Tibial artery (tissue), 4 donors: ENCODE measurements around the gene ATP11C.
"Not testable (repeated sequence)": the region's sequence is repeated elsewhere in the genome, so short reads cannot be mapped to it uniquely, and the experiment has no call there.

ENCODE experiments used
- DNase-seq, 2 donors: peaks; one replicate each; pipeline ENCODE4 v3.0.0-alpha.2; 2019
- H3K27ac ChIP-seq, 2 donors: fragments of 200-600 bp; sonication (generic) in 1 of 2; 1 replicate in 1 of 2; 2 replicates in 1 of 2; pipeline ENCODE4 v1.5.1; 2018 to 2019; ENCODE audit warnings: mild to moderate bottlenecking in 1 of 2
- H3K27me3 ChIP-seq, 2 donors: fragments of 200-600 bp; sonication (generic) in 1 of 2; one replicate each; pipeline versions ENCODE4 v1.5.1 to v1.6.0; 2016 to 2019
- H3K36me3 ChIP-seq, 3 donors: fragments of 200-600 bp; sonication (generic) in 2 of 3; one replicate each; pipeline ENCODE4 v1.5.1; 2016 to 2019; ENCODE audit warnings: mild to moderate bottlenecking in 2 of 3
- H3K4me1 ChIP-seq, 4 donors: fragments of 200-600 bp; sonication (generic) in 2 of 4; 1 replicate in 3 of 4; 2 replicates in 1 of 4; pipeline ENCODE4 v1.5.1; 2016 to 2019
- H3K4me3 ChIP-seq, 2 donors: fragments of 200-600 bp; sonication (generic) in 1 of 2; 1 replicate in 1 of 2; 2 replicates in 1 of 2; pipeline ENCODE4 v1.5.1; 2018 to 2019; ENCODE audit warnings: mild to moderate bottlenecking in 2 of 2
- H3K9me3 ChIP-seq, 3 donors: fragments of 200-600 bp; sonication (generic) in 1 of 3; one replicate each; pipeline ENCODE4 v1.5.1; 2016 to 2019
- intact Hi-C: fragments of 100-400 bp; cut with DNase I; formaldehyde crosslinking; loops from one replicate; pipeline ENCODE4 v1.15.0; 2023; ENCODE audit warnings: low total_unique reads
- TF ChIP-seq, protein P1 (sequence below), 2 experiments: fragments of 200-600 bp in 1 of 2; fragments of 450-650 bp in 1 of 2; IDR thresholded peaks; one replicate each; pipeline ENCODE4 v1.5.1; 2017 to 2019; ENCODE audit warnings: antibody characterized with exemption in 2 of 2, mild to moderate bottlenecking in 1 of 2, moderate library complexity in 1 of 2

Gene ATP11C

DNA sequence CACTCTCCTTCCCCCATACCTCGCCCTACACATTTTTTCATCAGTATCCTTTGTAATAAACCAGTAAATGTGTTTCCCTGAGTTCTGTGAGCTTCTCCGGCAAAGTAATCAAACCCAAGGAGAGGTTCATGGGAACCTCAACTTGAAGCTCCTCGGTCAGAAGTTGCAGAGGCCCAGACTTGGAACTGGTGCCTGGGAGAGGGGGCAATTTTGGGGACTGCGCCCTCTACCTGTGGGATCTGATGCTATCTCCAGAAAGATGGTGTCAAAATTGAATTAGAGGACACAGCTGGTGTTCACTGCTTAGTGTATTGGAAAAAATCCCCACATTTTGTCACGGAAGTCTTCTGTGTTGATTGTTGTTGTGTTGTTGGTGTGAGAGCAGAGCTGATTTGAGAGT lies 70.6 kb downstream of the ATP11C start:
- H3K4me1 ChIP-seq = no peaks in the 10 kb centered on the region
- no peaks in the 10 kb centered on the region for H3K27me3 ChIP-seq
- no peaks in the 10 kb centered on the region for H3K36me3 ChIP-seq
- no peak overlapping the region for H3K27ac ChIP-seq
- H3K9me3 ChIP-seq = no peaks in the 10 kb centered on the region
- no peak for DNase-seq
- intact Hi-C loops = no loop called here
- H3K4me3 ChIP-seq = no peak overlapping the region
- TF ChIP-seq, protein P1, sequence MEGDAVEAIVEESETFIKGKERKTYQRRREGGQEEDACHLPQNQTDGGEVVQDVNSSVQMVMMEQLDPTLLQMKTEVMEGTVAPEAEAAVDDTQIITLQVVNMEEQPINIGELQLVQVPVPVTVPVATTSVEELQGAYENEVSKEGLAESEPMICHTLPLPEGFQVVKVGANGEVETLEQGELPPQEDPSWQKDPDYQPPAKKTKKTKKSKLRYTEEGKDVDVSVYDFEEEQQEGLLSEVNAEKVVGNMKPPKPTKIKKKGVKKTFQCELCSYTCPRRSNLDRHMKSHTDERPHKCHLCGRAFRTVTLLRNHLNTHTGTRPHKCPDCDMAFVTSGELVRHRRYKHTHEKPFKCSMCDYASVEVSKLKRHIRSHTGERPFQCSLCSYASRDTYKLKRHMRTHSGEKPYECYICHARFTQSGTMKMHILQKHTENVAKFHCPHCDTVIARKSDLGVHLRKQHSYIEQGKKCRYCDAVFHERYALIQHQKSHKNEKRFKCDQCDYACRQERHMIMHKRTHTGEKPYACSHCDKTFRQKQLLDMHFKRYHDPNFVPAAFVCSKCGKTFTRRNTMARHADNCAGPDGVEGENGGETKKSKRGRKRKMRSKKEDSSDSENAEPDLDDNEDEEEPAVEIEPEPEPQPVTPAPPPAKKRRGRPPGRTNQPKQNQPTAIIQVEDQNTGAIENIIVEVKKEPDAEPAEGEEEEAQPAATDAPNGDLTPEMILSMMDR (IDR thresholded peaks at IDR 0.05) = no peak

DNA sequence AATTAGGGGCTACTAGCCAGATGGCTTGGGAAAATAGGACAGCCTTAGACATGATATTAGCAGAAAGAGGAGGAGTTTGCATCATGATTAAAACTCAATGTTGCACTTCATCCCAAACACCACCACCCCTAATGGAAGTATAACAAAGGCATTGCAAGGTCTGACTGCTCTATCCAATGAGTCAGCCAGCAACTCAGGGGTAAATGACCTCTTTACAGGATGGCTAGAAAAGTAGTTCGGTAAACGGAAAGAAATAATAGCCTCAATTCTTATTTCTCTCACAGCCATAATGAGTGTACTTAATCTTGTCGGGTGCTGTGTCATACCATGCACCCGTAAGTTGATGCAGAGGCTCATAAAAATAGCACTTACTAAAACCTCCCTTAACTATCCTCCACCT lies 76.0 kb downstream of the ATP11C start:
- H3K27ac ChIP-seq, H3K27me3 ChIP-seq, H3K36me3 ChIP-seq, H3K4me3 ChIP-seq, intact Hi-C loops, DNase-seq, H3K9me3 ChIP-seq, H3K4me1 ChIP-seq: not testable (repeated sequence)

DNA sequence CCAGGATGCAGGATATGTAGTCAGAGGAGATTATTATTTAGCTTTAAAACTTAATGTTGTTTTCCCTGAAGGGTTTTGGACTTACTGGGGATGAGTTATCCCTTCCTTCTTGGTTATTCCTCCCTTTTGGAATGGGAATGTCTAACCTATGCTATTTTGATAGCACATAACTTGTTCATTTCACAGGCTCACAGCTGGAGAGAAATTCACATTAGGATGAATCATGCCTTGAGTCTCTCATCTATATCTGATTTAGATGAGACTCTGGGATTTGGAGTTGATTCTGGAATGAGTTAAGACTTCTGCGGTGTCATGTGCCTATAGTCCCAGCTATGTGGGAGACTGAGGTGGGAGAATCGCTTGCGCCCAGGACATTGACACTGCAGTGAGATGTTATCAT lies 81.1 kb downstream of the ATP11C start:
- Histone ChIP-seq H3K36me3 (no peaks in the 10 kb centered on the region), H3K27ac (no peak overlapping the region), H3K4me3 (no peak overlapping the region), H3K9me3 (no peaks in the 10 kb centered on the region), H3K4me1 (no peaks in the 10 kb centered on the region), H3K27me3 (no peaks in the 10 kb centered on the region)
- no peak for DNase-seq
- TF ChIP-seq, protein P1 (IDR thresholded peaks at IDR 0.05) = no peak
- intact Hi-C loops = no loop called here

DNA sequence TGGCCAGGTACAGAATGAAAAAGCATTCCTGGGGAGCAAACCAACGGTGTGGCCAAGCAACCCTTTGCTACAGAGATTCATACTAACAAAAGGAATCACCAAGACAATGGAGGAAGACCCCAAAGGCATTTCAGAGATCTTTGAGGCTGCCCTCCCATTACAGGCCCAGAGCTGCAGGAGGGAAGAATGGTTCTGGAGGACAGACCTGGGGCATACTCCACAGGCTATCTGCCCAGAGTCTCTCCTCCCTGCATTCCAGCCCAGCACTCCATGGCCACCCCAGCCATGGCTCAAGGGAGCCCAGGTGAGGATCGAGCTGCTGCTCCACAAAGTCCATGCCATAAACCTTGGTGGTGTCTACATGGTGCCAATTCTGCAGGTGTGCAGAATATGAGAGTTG lies 81.9 kb downstream of the ATP11C start:
- H3K9me3 ChIP-seq = no peaks in the 10 kb centered on the region
- H3K27ac ChIP-seq = no peak overlapping the region
- TF ChIP-seq, protein P1 (IDR thresholded peaks at IDR 0.05) = no peak
- intact Hi-C loops = no loop called here
- DNase-seq = no peak
- H3K4me1 ChIP-seq = no peaks in the 10 kb centered on the region
- H3K4me3 ChIP-seq = no peak overlapping the region
- no peaks in the 10 kb centered on the region for H3K27me3 ChIP-seq
- no peaks in the 10 kb centered on the region for H3K36me3 ChIP-seq

DNA sequence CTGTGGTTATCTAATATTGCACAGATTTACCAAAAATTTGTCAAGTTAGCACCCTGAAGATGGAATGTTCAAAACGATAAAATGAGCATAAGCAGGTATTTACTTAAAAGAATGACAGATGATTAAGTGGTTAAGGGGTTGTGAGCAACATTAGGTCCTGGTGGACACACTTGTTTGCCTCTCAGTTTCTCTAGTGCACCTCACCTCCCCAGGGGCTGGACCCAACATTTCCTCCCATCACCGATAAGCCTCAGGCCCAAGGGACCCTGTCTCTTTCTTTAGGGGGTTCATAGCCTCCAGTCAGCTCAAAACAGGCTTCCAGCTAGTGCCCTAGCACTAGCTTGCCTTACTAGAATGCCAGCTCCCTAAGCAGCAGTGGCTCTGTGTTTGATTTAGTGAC lies 88.0 kb downstream of the ATP11C start:
- no peaks in the 10 kb centered on the region for H3K4me1 ChIP-seq
- H3K27ac ChIP-seq = no peak overlapping the region
- TF ChIP-seq, protein P1 (IDR thresholded peaks at IDR 0.05) = no peak
- H3K4me3 ChIP-seq = no peak overlapping the region
- no peak for DNase-seq
- no peaks in the 10 kb centered on the region for H3K36me3 ChIP-seq
- intact Hi-C loops = no loop called here
- H3K9me3 ChIP-seq = no peaks in the 10 kb centered on the region
- no peaks in the 10 kb centered on the region for H3K27me3 ChIP-seq

DNA sequence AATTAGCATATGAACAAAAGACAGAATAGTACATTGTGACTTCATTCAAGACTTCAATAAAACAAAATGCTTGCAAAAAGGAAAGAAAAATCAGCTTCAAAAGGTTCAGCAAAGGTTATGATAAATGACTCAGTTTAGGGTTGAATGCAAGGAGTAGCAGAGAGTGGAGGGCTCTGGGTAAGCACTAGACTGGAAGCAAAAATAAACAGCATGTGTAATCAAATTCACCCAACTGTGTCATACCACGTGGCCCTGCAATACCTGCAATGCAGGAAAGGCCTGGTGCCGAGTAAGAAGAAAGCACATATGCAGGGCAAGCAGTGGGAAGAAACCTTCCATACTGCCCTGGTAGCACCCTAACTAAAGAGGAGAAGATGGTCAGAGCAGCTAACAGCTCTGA lies 88.7 kb downstream of the ATP11C start:
- Histone ChIP-seq H3K27me3 (no peaks in the 10 kb centered on the region), H3K9me3 (no peaks in the 10 kb centered on the region), H3K4me1 (no peaks in the 10 kb centered on the region), H3K36me3 (no peaks in the 10 kb centered on the region), H3K4me3 (no peak overlapping the region), H3K27ac (no peak overlapping the region)
- intact Hi-C loops = no loop called here
- DNase-seq = no peak
- TF ChIP-seq, protein P1 (IDR thresholded peaks at IDR 0.05) = no peak
